NCI-H748 treated with DMSO at 0.1 percent for 48 hours (cell line): Measurements from ENCODE around the gene TRABD2B.

ENCODE experiments used
- DNase-seq: peaks from one replicate; lab custom pipeline; 2025; lab: John Stamatoyannopoulos, UW

TRABD2B gene

DNA sequence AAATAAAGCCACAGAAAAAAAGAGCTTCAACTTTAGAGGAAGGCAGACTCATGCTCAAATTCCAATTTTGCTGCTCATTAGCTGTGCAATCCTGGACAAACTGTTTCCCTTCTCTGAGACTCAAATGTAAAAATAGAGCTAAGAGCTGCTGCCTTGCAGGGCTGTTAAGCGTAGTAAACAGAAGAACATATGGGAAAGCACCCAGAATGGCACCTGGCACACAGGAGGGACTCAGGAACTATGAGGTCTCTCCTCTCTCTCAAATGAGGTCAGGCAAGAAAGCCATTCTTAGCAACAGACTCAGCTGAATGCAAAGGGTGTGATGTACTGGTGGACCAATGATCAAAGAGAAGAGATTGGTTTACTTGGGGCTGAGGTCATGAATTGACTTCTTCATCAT lies 61.3 kb downstream of the TRABD2B start:
- DNase-seq: no peak

DNA sequence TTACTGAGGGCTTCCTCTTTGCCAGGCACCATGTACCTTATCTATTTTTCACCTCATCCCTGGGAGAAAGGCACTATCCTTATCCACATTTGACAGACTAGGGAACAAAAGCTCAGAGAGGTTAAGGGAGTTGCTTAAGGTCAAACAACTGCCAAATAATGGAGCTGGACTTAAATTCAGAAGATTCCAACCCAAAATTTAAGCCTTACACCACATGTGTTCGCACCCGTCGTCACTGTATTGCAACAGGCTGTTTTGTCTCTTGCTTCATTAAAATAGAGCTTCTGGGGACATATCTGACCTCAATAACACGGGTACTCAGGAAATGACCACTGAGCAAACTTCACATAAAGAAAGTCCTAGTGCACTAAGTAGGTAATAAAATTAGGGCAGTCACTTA lies 62.0 kb downstream of the TRABD2B start:
- DNase-seq: no peak

GRCh38 chr1:47934243-47934805 lies 62.9 kb downstream of the TRABD2B start:
- no peak for DNase-seq

- no peak for DNase-seq
These were observed 64.4 kb downstream of the TRABD2B start for GRCh38 chr1:47932743-47933142.

- no peak for DNase-seq
These were observed 65.8 kb downstream of the TRABD2B start for GRCh38 chr1:47931395-47931794.

DNA sequence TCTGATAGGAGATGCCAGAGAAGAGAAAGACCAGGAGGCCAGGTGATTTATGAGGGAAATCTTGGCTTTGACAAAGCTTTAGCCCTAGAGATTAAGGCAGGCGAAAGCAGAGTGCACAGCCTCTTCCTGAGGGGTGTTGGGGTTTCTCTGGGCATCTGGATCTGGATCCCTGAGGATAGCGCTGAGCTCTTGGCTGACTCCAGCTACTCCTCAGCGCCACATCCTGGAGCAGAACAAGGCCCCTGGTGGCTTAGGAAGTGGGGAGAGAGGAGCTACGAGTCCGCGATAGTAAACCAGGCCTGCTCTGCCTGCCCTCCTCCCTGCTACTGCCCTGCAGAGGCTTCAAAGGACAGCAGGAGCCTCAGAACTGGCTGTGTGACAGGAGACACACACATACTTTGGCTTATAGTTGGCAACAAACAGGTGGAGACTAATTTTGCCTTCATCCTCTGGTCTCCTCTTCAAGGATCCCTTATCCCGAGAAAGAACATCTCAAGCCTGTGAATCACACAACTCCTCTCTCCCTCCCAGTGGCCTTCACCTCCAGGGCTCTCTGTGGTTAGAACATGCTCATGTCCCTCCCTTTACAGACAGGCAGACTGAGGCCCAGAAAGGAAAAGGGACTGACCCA lies 66.9 kb downstream of the TRABD2B start:
- DNase-seq: no peak

DNA sequence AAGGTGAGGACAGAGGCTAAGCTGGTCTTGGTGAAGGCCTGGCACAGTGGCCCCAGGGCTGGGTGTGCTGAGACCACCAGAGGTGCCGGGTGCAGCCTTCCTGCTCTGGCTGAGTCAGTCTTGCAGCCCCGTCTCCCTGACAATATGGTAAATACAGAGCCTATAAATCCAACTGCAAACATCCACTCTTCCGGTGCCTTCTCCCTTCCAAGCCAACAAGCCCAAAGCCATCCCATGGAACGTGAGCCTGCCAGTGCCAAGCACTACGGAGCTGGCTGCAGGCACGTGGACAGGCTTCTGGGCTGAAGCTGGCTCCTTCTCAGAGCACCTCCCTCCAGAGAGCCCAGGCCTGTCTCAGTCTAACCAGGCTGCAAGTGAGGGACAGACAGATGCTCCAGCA lies 70.0 kb downstream of the TRABD2B start:
- DNase-seq: no peak

DNA sequence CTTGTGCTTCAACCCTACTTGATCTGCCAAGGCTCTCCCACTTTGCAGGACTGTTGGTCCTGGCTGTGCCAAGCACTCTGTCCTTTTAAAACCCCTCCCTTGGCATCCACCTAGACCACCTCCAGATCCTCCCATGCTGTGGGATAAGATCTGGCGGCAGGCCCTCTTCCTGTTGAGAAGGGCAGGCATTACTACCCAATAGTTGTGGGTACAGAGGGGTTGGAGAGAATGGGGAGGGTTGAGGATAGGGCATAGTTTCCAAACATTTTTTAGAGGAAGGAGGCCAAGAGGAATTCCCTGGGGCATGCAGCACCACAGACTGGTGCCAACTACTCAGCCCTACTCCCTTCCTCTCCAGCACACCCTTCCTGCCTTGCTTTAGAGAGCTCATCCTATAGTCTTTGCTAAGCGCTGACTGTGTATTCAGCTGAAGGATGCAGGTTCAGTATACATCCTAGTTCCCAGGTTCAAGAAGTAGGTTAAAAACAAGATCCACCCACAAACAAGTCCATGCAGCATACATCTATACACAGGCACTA lies 70.7 kb downstream of the TRABD2B start:
- no peak for DNase-seq

GRCh38 chr1:47924270-47925048 lies 72.7 kb downstream of the TRABD2B start:
- no peak for DNase-seq

- DNase-seq: no peak
These were observed 75.2 kb downstream of the TRABD2B start for GRCh38 chr1:47921935-47922415.

DNA sequence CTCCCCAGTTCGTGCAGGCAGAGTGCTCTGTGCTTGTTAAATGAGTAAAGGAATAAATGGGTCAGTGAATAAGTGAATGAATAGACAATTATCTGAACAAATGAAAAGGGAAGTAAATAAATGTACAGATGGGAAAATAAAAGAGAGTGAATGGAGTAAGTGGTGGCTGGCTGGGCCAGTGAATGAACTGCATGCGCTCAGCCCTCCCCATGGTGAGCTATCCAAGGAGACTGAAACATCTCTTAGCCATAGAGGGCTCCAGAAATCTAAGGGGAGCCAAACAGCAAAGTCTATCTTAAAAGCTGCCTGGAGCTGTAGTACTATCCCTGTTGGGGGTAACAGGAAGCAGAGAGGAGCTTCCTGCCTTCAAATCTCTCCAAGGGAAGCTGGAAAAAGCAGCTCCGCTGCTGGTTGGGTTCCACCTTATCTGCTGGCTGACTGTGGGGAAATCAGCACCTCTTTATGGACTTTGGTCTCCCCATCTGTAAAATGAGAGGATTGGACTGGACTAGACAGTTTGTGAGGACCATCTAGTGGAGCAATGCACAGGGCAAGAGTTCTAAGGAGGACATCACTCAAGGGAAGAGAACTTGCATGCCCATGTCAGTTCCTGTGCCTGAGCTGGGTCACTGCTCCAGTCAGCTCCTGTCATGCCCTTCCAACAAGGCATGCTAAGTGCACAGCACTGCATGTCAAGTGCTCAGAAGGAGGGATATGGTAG lies 77.9 kb downstream of the TRABD2B start:
- no peak for DNase-seq

DNA sequence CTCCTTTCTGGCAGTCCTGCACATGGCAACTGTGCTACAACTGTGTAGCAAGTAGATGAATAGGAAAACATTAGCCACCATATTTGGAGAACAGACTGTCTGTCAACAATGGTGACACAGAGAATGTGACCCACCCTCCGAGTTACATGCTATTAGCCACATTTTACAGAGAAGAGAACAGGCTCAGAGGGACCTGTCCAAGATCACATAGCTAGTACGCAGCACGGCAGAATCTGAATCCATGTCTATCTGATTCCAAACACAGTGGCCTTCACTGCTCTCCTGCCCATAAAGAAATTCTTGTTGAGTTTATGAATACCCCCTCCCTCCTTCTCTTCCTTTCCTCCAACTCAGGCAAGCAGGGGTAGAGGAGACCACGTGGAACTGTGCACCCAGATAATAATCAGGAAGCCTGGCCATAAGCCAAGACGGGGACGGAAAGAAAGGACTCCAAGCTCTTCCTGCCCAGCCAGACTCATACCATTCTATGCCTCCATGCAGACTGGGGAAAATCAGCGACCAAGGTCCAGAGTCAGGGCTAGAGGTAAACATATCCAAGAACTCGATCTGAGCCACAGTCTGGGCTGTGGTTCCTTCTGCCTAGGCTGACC lies 78.8 kb downstream of the TRABD2B start:
- no peak for DNase-seq

- no peak for DNase-seq
These were observed 79.5 kb downstream of the TRABD2B start for GRCh38 chr1:47917687-47918086.

DNA sequence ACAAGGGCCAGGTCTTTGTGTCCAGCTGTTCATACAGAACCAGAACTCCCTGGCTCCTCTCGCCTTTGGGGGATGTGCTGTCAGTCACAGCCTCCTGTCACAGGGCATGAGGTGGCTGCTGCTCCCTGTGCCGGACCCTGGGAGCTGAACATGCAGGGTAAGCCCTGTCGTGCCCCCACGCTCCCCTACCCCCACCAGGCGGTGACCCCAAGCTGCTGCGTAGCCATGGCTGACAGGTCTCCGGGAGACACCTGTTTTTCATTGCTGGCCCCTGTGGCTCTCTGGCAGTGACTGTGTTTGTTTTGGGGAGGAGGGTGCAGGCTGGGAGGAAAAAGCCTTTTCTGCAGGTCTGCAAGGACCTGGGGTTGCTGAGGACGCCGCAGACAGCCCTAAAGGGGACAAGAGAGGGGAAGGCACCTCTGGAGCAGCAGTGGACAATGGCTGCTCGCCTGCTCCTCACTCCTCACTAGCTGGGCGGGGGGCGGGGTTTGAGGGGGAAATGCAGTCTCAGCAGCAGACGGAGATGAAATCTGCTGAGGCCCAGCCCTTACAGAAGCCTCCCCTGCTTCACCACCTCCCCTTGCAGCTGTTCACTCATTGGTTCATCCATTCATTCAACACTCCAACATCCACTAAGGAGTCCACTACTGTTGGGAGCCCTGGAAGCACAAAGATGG lies 81.4 kb downstream of the TRABD2B start:
- no peak for DNase-seq

DNA sequence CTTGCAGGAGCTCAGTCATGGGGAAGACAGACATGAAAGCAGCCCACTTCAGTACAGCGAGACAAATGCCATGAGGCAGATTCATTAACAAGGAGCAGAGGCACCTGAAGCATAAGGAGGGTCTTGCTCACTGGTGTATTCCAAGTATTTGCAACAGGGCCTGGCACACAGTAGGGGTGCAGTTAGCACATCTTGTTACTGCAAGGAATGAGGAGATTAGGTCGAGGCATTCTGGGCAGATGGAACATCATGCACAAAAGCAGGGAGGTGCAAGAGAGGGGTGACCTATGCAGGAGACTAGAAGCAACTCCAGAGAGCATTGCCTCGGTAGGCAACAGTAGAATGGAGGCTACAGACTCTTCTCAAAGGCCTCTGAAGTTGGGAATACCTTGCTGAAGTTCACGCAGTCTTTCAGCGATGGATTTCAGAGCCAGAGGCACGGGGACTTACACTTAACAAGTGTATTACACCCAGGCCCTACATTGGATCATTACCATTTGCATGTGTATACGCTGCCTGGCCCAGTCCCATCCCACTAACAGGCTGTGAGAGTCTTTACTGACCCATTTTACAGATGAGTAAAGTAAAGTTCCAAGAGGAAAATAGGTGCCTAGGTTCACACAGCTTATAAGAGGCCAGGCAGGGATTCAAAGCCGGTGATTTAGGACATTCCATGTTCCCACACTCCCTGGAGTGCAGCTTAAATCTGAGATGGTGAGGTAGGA lies 82.1 kb downstream of the TRABD2B start:
- DNase-seq: no peak

DNA sequence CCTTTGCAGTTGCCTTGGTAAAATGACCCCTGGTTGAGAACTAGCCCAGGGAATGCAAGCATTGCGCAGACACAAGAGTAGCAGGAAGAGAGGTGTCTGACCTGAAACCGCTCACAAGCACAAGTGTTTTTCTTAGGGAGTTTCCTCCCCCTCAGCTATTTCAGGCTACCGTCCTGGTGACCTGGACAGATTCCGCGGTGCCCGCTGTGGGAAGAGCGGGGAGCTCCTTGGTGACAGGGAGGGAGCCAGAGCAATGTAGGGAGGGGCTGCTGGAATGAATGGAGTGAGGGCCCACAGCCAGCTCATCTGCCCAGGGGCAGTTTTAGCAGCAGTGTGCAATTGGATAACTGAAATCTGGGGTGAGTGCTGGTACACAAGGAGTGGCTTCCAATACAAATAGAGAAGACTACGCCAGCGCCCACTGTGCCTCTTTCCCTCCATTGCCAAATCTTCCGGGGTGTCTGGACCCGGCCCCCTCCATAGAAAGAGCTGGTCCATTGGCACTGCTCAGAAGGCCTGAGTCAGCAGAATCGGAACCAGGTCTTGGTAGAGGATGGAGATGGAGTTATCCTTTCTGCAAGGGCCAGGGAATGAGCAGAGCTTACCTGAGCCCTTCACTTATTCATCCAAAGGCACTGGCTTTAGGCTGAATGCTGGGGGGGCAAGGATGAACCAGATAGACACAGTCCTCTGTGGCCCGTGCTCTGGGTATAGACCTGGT lies 82.8 kb downstream of the TRABD2B start:
- no peak for DNase-seq

GRCh38 chr1:47913225-47913823 lies 83.9 kb downstream of the TRABD2B start:
- DNase-seq: no peak

DNA sequence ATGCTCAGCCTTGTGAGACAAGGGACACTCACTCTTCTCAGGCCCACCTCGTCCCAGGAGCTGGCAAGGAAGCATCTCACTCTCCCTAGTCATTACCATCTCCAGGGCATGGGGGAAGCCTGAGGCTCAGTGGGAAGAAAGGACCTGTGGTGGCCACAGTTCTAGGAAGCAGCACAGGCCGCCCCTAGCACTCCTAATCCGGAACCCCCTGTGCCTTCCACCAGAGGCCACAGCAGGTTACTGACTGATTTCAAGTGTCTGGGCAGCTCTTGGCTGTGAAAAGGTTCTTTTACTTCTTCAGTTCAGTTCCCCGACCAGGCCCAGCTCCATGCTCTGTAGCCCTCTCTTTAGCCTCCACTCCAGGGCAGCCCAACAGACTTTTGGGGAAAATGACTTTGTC lies 84.4 kb downstream of the TRABD2B start:
- no peak for DNase-seq

DNA sequence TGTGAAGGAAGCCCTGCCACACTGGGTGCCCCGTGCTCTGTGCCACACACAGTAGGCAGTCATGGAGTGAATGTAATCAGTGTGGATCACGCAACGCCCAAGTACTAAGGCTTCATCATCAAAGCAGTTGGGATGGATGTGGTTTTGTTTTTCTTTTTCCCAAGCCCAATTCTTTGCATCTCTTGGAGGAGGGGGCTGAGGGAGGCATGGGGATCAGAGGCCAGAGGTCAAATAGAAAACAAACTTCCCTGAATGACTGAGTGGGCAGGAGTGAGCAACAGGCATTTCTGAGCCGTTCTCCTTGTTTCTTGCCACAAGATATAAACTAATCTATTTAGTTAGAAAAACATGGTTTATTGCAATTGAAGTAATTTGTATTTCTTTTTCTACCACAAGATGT lies 85.3 kb downstream of the TRABD2B start:
- DNase-seq: no peak

GRCh38 chr1:47911424-47911823 lies 85.8 kb downstream of the TRABD2B start:
- no peak for DNase-seq
